ENCODE data around the gene AKT2. TPM values are rescaled to one million over a fixed set of nuclear protein-coding genes. Genes with fewer than 3 reads are reported as not detected.

AKT2 gene
- total RNA-seq, 1 experiment from 2014 or later = 146 TPM

GRCh38 chr19:40234429-40235237, 50.5 kb downstream of the AKT2 start:
- intact Hi-C loops (cut with micrococcal nuclease; ENCODE audit: unreplicated experiment) = no loop called here
- H3K9me3 ChIP-seq (ENCODE audit: low read depth, low read length, poor library complexity, severe bottlenecking) = no peaks in the 10 kb centered on the region
- no peak for TF ChIP-seq CTCF (conservative IDR thresholded peaks at IDR 0.05; ENCODE audit: low read depth, low read length)
- TF ChIP-seq EZH2 (IDR thresholded peaks at IDR 0.05; ENCODE audit: borderline replicate concordance, low read depth, low read length, poor library complexity, severe bottlenecking) = no peak
- no TSS peak for BruUV-seq (replicated peaks)
- peaks cover 7% of the 10 kb centered on the region for H3K4me1 ChIP-seq (ENCODE audit: insufficient read depth, low read length, poor library complexity, severe bottlenecking)
- H3K36me3 ChIP-seq (ENCODE audit: insufficient read depth, low read length, poor library complexity, severe bottlenecking) = peaks cover 32% of the 10 kb centered on the region
- H3K4me3 ChIP-seq (ENCODE audit: low read depth, low read length, poor library complexity, severe bottlenecking) = no peak overlapping the region
- DNase-seq (ENCODE audit: low spot score) = no peak
- no peaks in the 10 kb centered on the region for H3K27me3 ChIP-seq (replicated peaks; ENCODE audit: insufficient read depth, low read depth, low read length, poor library complexity)
- H3K27ac ChIP-seq (ENCODE audit: low read depth, low read length, poor library complexity, severe bottlenecking) = no peak overlapping the region
- ChIA-PET CTCF (no interaction called here), POLR2A (ENCODE audit: low non-redundant PET) (no interaction called here)

- Histone ChIP-seq H3K4me1 (ENCODE audit: insufficient read depth, low read length, poor library complexity, severe bottlenecking) (peaks cover 7% of the 10 kb centered on the region), H3K27me3 (replicated peaks; ENCODE audit: insufficient read depth, low read depth, low read length, poor library complexity) (no peaks in the 10 kb centered on the region), H3K27ac (ENCODE audit: low read depth, low read length, poor library complexity, severe bottlenecking) (no peak overlapping the region), H3K9me3 (ENCODE audit: low read depth, low read length, poor library complexity, severe bottlenecking) (no peaks in the 10 kb centered on the region), H3K4me3 (ENCODE audit: low read depth, low read length, poor library complexity, severe bottlenecking) (no peak overlapping the region), H3K36me3 (ENCODE audit: insufficient read depth, low read length, poor library complexity, severe bottlenecking) (peaks cover 32% of the 10 kb centered on the region)
- ChIA-PET CTCF (no interaction called here), POLR2A (ENCODE audit: low non-redundant PET) (no interaction called here)
- intact Hi-C loops (cut with micrococcal nuclease; ENCODE audit: unreplicated experiment) = no loop called here
- TF ChIP-seq CTCF (conservative IDR thresholded peaks at IDR 0.05; ENCODE audit: low read depth, low read length) (no peak), EZH2 (IDR thresholded peaks at IDR 0.05; ENCODE audit: borderline replicate concordance, low read depth, low read length, poor library complexity, severe bottlenecking) (no peak)
- BruUV-seq (replicated peaks) = no TSS peak
- DNase-seq (ENCODE audit: low spot score) = no peak
Measured at GRCh38 chr19:40233811-40234389, 51.2 kb downstream of the AKT2 start.

GRCh38 chr19:40232949-40233810, 52.0 kb downstream of the AKT2 start:
- BruUV-seq (replicated peaks) = TSS peak; percentile 20
- intact Hi-C loops (cut with micrococcal nuclease; ENCODE audit: unreplicated experiment) = no loop called here

More at GRCh38 chr19:40232949-40233810, 52.0 kb downstream of the AKT2 start:
- ChIA-PET POLR2A (ENCODE audit: low non-redundant PET) (no interaction called here), CTCF (no interaction called here)
- TF ChIP-seq EZH2 (IDR thresholded peaks at IDR 0.05; ENCODE audit: borderline replicate concordance, low read depth, low read length, poor library complexity, severe bottlenecking) (no peak), CTCF (conservative IDR thresholded peaks at IDR 0.05; ENCODE audit: low read depth, low read length) (no peak)
- H3K36me3 ChIP-seq (ENCODE audit: insufficient read depth, low read length, poor library complexity, severe bottlenecking) = peaks cover 31% of the 10 kb centered on the region
- no peaks in the 10 kb centered on the region for H3K27me3 ChIP-seq (replicated peaks; ENCODE audit: insufficient read depth, low read depth, low read length, poor library complexity)
- no peak overlapping the region for H3K4me3 ChIP-seq (ENCODE audit: low read depth, low read length, poor library complexity, severe bottlenecking)
- no peaks in the 10 kb centered on the region for H3K9me3 ChIP-seq (ENCODE audit: low read depth, low read length, poor library complexity, severe bottlenecking)
- peaks cover 7% of the 10 kb centered on the region for H3K4me1 ChIP-seq (ENCODE audit: insufficient read depth, low read length, poor library complexity, severe bottlenecking)
- no peak overlapping the region for H3K27ac ChIP-seq (ENCODE audit: low read depth, low read length, poor library complexity, severe bottlenecking)
- no peak for DNase-seq (ENCODE audit: low spot score)
